ENCODE measurements around the gene GJC2. TPM values are rescaled to one million over a fixed set of nuclear protein-coding genes. Genes with fewer than 3 reads are reported as not detected.
"Not testable (repeated sequence)": the region's sequence is repeated elsewhere in the genome, so short reads cannot be mapped to it uniquely, and the experiment has no call there.

Gene GJC2
- total RNA-seq, 1 donor from 2014 or later = 1.0 TPM

DNA sequence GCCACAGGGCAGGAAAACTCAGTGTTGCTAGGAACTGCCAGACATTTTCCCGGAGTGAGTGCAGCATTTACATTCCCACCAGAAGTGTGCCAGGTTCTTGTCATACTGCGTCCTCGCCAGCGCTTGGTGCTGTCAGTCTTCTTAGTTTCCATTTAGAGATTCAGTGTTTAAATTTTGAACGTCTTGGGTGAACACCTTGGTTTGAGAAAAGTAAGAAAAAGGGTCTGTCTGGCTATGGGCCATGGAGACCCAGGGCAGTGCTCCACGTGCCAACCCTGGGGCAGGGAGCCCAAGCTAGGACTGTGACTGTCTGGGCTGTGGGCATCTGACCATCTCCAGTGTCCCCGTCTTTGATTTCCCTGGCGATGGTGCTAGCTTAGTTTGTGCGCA is 31.9 kb downstream of the GJC2 start:
- Histone ChIP-seq H3K27ac (replicated peaks) (no peak overlapping the region), H3K4me3 (no peak overlapping the region)

GRCh38 chr1:228182296-228183030 is 32.7 kb downstream of the GJC2 start:
- no peaks in the 10 kb centered on the region for H3K36me3 ChIP-seq
- H3K27me3 ChIP-seq (ENCODE audit: low read depth) = no peaks in the 10 kb centered on the region
- no peaks in the 10 kb centered on the region for H3K9me3 ChIP-seq (replicated peaks)
- intact Hi-C loops (cut with micrococcal nuclease) = no loop called here
- TF ChIP-seq CTCF (IDR thresholded peaks at IDR 0.05; ENCODE audit: borderline replicate concordance) = no peak
- H3K4me1 ChIP-seq = peaks cover 8% of the 10 kb centered on the region
- no peak overlapping the region for H3K27ac ChIP-seq (replicated peaks)
- DNase-seq = no peak
- no peak overlapping the region for H3K4me3 ChIP-seq

More for the DNA sequence above, 31.9 kb downstream of the GJC2 start:
- H3K27me3 ChIP-seq (ENCODE audit: low read depth) = no peaks in the 10 kb centered on the region
- intact Hi-C loops (cut with micrococcal nuclease) = no loop called here
- H3K9me3 ChIP-seq (replicated peaks) = no peaks in the 10 kb centered on the region
- peaks cover 11% of the 10 kb centered on the region for H3K4me1 ChIP-seq
- no peak for DNase-seq
- TF ChIP-seq CTCF (IDR thresholded peaks at IDR 0.05; ENCODE audit: borderline replicate concordance) = no peak
- no peaks in the 10 kb centered on the region for H3K36me3 ChIP-seq

DNA sequence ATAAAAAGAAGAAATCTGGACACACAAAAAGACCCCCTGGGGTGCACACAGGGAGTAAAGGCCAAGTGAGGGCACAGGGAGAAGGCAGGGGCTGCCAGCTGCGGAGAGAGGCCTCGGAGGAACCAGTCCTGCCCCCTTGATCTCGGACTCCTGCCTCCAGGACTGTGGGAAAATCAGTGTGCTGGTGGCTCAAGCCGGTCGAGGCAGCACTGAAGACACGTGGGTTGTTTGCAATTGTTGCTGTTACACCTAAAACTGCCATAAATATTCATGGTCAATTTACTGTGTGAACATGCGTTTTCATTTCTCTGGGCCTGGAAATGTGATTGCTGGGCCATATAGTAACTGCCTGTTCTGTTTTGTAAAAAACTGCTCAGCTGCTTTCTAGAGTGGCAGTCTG is 34.4 kb downstream of the GJC2 start:
- DNase-seq = no peak
- Histone ChIP-seq H3K4me3 (no peak overlapping the region), H3K4me1 (no peaks in the 10 kb centered on the region), H3K27me3 (ENCODE audit: low read depth) (no peaks in the 10 kb centered on the region), H3K27ac (replicated peaks) (no peak overlapping the region), H3K36me3 (no peaks in the 10 kb centered on the region), H3K9me3 (replicated peaks) (peaks cover 8% of the 10 kb centered on the region)
- intact Hi-C loops (cut with micrococcal nuclease) = no loop called here
- no peak for TF ChIP-seq CTCF (IDR thresholded peaks at IDR 0.05; ENCODE audit: borderline replicate concordance)

DNA sequence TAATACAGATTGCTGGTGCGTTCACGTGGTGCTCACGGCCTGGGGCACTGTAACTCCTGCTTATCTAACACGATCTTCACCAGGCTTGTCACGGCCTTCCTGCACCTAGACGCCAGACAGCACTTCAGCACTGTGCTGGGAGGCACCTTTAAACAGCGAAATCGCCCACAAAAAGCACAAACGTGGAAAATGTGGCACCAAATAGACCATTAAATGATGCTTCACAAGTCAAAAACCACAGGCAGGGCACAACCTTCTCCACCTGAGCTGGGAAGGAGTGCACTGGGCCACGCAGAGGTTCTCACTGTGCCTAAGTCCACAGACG is 35.9 kb downstream of the GJC2 start:
- H3K4me1 ChIP-seq = no peaks in the 10 kb centered on the region
- no peak overlapping the region for H3K27ac ChIP-seq (replicated peaks)
- no peak for DNase-seq
- intact Hi-C loops (cut with micrococcal nuclease) = no loop called here
- peaks cover 8% of the 10 kb centered on the region for H3K9me3 ChIP-seq (replicated peaks)
- TF ChIP-seq CTCF (IDR thresholded peaks at IDR 0.05; ENCODE audit: borderline replicate concordance) = no peak
- H3K36me3 ChIP-seq = no peaks in the 10 kb centered on the region
- H3K27me3 ChIP-seq (ENCODE audit: low read depth) = no peaks in the 10 kb centered on the region
- no peak overlapping the region for H3K4me3 ChIP-seq

- H3K4me1 ChIP-seq; H3K36me3 ChIP-seq; H3K27ac ChIP-seq (replicated peaks); intact Hi-C loops (cut with micrococcal nuclease); H3K4me3 ChIP-seq; H3K27me3 ChIP-seq (ENCODE audit: low read depth); DNase-seq; H3K9me3 ChIP-seq (replicated peaks): not testable (repeated sequence)
Measured at GRCh38 chr1:228188249-228188648, 38.5 kb downstream of the GJC2 start.

DNA sequence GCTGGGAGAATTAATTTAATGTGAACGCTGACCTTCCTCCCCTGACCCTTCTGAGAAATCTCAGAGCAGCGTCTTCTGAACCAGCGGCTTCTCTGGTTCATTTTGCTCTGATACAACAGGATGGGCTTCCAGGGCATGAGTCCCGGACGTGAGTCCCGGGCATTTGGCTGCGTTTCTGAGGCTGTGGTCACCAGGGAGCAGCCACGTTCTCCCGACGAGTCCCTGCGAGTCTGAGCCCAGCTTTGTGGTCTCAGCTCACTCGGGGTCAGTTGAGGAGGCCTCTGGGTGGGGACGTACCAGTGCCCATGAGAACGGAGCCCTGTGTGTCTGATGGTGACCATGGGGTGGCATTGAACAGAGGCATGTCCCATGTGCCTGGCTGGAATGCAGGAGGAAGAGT is 40.5 kb downstream of the GJC2 start:
- no peak overlapping the region for H3K27ac ChIP-seq (replicated peaks)

More for the DNA sequence above, 40.5 kb downstream of the GJC2 start:
- H3K27me3 ChIP-seq (ENCODE audit: low read depth) = no peaks in the 10 kb centered on the region
- peaks cover 4% of the 10 kb centered on the region for H3K36me3 ChIP-seq
- no peak overlapping the region for H3K4me3 ChIP-seq
- TF ChIP-seq CTCF (IDR thresholded peaks at IDR 0.05; ENCODE audit: borderline replicate concordance) = no peak
- H3K9me3 ChIP-seq (replicated peaks) = peaks cover 8% of the 10 kb centered on the region
- DNase-seq = no peak
- intact Hi-C loops (cut with micrococcal nuclease) = no loop called here
- H3K4me1 ChIP-seq = peaks cover 3% of the 10 kb centered on the region

Measured in left ventricle myocardium inferior (tissue), 1 donor.